K562 (cell line): Measurements from ENCODE around the gene DNAL4. TPM values are rescaled to one million over a fixed set of nuclear protein-coding genes. Genes with fewer than 3 reads are reported as not detected.

Experiments used
- ARHGAP35 ChIP-seq: fragments of 450-650 bp; IDR thresholded peaks from 2 replicates; pipeline ENCODE4 v1.6.1; 2018; ENCODE audit not compliant: partially characterized antibody
- COPS2 ChIP-seq: fragments of 450-650 bp; conservative IDR thresholded peaks from 2 replicates; pipeline ENCODE4 v1.6.1; 2016; ENCODE audit warnings: mild to moderate bottlenecking, moderate library complexity
- CXXC5 ChIP-seq: fragments of 250-450 bp; sonication (Bioruptor Pico); IDR thresholded peaks from 2 replicates; pipeline ENCODE4 v1.8.0; 2022; ENCODE audit warnings: inconsistent platforms, mild to moderate bottlenecking, moderate library complexity
- EP300 ChIP-seq: IDR thresholded peaks from 2 replicates; pipeline ENCODE4 v1.6.1; 2012; ENCODE audit warnings: low read length, improper control_type of control experiment
- ETV6 ChIP-seq, 3 experiments: fragments of 150-350 bp in 1 of 3; sonication (generic) in 1 of 3; formaldehyde crosslinking in 1 of 3; IDR thresholded peaks; 2 replicates each; pipeline versions ENCODE4 v1.6.1 to v1.8.0; 2014 to 2022; ENCODE audit warnings: borderline replicate concordance in 2 of 3, low read depth in 2 of 3, antibody characterized with exemption in 1 of 3, low read length in 1 of 3, mild to moderate bottlenecking in 1 of 3, missing genetic modification reagents in 1 of 3
- HNRNPUL1 ChIP-seq: fragments of 200-400 bp; formaldehyde crosslinking; IDR thresholded peaks from 2 replicates; pipeline ENCODE4 v1.6.1; 2017; ENCODE audit warnings: low read length
- KDM4B ChIP-seq, 2 experiments: fragments of 450-650 bp in 1 of 2; sonication (generic) in 1 of 2; IDR thresholded peaks; 2 replicates each; pipeline ENCODE4 v1.6.1; 2016 to 2017; ENCODE audit warnings: borderline replicate concordance in 2 of 2, antibody characterized with exemption in 1 of 2, low read depth in 1 of 2, mild to moderate bottlenecking in 1 of 2
- RBM22 ChIP-seq: fragments of 200-400 bp; formaldehyde crosslinking; IDR thresholded peaks from 2 replicates; pipeline ENCODE4 v1.6.1; 2018; ENCODE audit warnings: low read length, low read depth; ENCODE audit not compliant: poor library complexity, severe bottlenecking
- ZNF133 ChIP-seq: fragments of 250-450 bp; sonication (Bioruptor Pico); IDR thresholded peaks from 2 replicates; pipeline ENCODE4 v1.4.0; 2020; ENCODE audit warnings: mild to moderate bottlenecking
- ZNF277 ChIP-seq: fragments of 250-450 bp; sonication (Bioruptor Pico); IDR thresholded peaks from 2 replicates; pipeline ENCODE4 v1.8.0; 2022; ENCODE audit warnings: inconsistent platforms, mild to moderate bottlenecking, moderate library complexity, borderline replicate concordance
- ZNF398 ChIP-seq: fragments of 250-450 bp; sonication (Bioruptor Pico); IDR thresholded peaks from 2 replicates; pipeline ENCODE4 v1.8.0; 2021; ENCODE audit warnings: moderate library complexity, mild to moderate bottlenecking, inconsistent platforms
- polyA plus RNA-seq, 8 experiments: library from polyadenylated mRNA; depleted of rRNA in 4 of 8; stranded (reverse) in 5 of 8; unstranded in 3 of 8; fragments of >200 nt; fragmentation: Nextera tagmentation in 2 of 8; fragmentation: Illumina TruSeq in 1 of 8; extraction: Ambion mirVana in 2 of 8; extraction: Trizol in 1 of 8; gene quantifications; 2 replicates each; pipeline versions ENCODE4 v1.2.1 to v1.2.3, GENCODE V29; 2011 to 2014; ENCODE audit warnings: inconsistent platforms in 1 of 8, missing spikeins in 1 of 8
- total RNA-seq, 7 experiments: library from RNA; depleted of rRNA in 6 of 7; stranded (reverse); fragments of >200 nt in 6 of 7; fragmentation: Illumina TruSeq in 2 of 7; extraction: Trizol in 2 of 7; gene quantifications; 2 replicates each; pipeline versions ENCODE4 v1.2.1 to v1.2.3, GENCODE V29; 2011 to 2021; ENCODE audit warnings: low replicate concordance in 1 of 7
- TF ChIP-seq, protein P1 (sequence below): fragments of 250-450 bp; sonication (Bioruptor Pico); IDR thresholded peaks from 2 replicates; pipeline ENCODE4 v1.4.0; 2020; ENCODE audit warnings: mild to moderate bottlenecking, moderate library complexity
- TF ChIP-seq, protein P2 (sequence below): fragments of 200-800 bp; sonication (Bioruptor generic); IDR thresholded peaks from 2 replicates; pipeline ENCODE4 v1.6.1; 2017; ENCODE audit warnings: missing genetic modification characterization, missing compliant biosample characterization

The DNAL4 gene
- total and polyA plus RNA-seq, 9 of the 15 experiments (the other 6 are each of a cell fraction or from before 2014, with no cell fraction given), result 0.20 to 9.4 (median 5.2) TPM

- no peak for TF ChIP-seq ETV6 (IDR thresholded peaks at IDR 0.05; ENCODE audit: borderline replicate concordance in 1 of 2, low read depth in 2 of 2, low read length in 1 of 2)
- no peak for TF ChIP-seq ETV6 (CRISPR knock-in tag; IDR thresholded peaks at IDR 0.05; ENCODE audit: borderline replicate concordance)
- no peak for TF ChIP-seq KDM4B (IDR thresholded peaks at IDR 0.05; ENCODE audit: borderline replicate concordance in 2 of 2, low read depth in 1 of 2)
- no peak for TF ChIP-seq ZNF277 (CRISPR knock-in tag)
- no peak for TF ChIP-seq HNRNPUL1
- no peak for TF ChIP-seq RBM22
- peak; percentile 64 for TF ChIP-seq CXXC5 (CRISPR knock-in tag)
- TF ChIP-seq, protein P1, sequence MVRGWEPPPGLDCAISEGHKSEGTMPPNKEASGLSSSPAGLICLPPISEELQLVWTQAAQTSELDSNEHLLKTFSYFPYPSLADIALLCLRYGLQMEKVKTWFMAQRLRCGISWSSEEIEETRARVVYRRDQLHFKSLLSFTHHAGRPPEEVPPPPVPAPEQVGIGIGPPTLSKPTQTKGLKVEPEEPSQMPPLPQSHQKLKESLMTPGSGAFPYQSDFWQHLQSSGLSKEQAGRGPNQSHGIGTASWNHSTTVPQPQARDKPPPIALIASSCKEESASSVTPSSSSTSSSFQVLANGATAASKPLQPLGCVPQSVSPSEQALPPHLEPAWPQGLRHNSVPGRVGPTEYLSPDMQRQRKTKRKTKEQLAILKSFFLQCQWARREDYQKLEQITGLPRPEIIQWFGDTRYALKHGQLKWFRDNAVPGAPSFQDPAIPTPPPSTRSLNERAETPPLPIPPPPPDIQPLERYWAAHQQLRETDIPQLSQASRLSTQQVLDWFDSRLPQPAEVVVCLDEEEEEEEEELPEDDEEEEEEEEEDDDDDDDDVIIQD (CRISPR knock-in tag), result no peak
- no peak for TF ChIP-seq ZNF133
- TF ChIP-seq EP300, result 0 out of 2 replicates have a peak, but pooled peaks have one; percentile 18
- no peak for TF ChIP-seq ARHGAP35
- TF ChIP-seq, protein P2, sequence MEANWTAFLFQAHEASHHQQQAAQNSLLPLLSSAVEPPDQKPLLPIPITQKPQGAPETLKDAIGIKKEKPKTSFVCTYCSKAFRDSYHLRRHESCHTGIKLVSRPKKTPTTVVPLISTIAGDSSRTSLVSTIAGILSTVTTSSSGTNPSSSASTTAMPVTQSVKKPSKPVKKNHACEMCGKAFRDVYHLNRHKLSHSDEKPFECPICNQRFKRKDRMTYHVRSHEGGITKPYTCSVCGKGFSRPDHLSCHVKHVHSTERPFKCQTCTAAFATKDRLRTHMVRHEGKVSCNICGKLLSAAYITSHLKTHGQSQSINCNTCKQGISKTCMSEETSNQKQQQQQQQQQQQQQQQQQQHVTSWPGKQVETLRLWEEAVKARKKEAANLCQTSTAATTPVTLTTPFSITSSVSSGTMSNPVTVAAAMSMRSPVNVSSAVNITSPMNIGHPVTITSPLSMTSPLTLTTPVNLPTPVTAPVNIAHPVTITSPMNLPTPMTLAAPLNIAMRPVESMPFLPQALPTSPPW (CRISPR knock-in tag), result peak; percentile 85
- no peak for TF ChIP-seq COPS2
- TF ChIP-seq ZNF398 (CRISPR knock-in tag), result no peak
These were observed 38.6 kb downstream of the DNAL4 start (continued) for GRCh38 chr22:38755155-38755910.
